WTC11 (cell line): ENCODE results near the gene SALL3. TPM values are rescaled to one million over a fixed set of nuclear protein-coding genes. Genes with fewer than 3 reads are reported as not detected.

Experiments used
- ATAC-seq: fragments of 200-7000 bp; cut with Tn5 transposase; 2 replicates; pipeline ENCODE4 v1.10.0; 2021; ENCODE audit warnings: mild to moderate bottlenecking, moderate library complexity
- CTCF ChIA-PET: fragments of 300-600 bp; sonication (Branson Sonifier 250); formaldehyde crosslinking; loops from one replicate; lab custom pipeline; 2021; ENCODE audit warnings: antibody characterized with exemption; lab: Charles Lee
- POLR2A ChIA-PET: fragments of 350-600 bp; sonication (Branson Sonifier 250); formaldehyde crosslinking; loops from one replicate; lab custom pipeline; 2021; ENCODE audit warnings: antibody characterized with exemption; lab: Charles Lee
- DNase-seq: peaks from one replicate; pipeline ENCODE4 v3.0.0; 2021; ENCODE audit warnings: low spot score
- H3K27ac Mint-ChIP-seq: 2 replicates; pipeline ENCODE4 v1.8.0; 2021; ENCODE audit warnings: mixed read lengths
- H3K27me3 Mint-ChIP-seq: 2 replicates; pipeline ENCODE4 v1.8.0; 2021; ENCODE audit warnings: low read depth, mild to moderate bottlenecking, moderate library complexity, mixed read lengths
- H3K36me3 Mint-ChIP-seq: 2 replicates; pipeline ENCODE4 v1.8.0; 2021; ENCODE audit warnings: mixed read lengths
- H3K4me1 Mint-ChIP-seq: 2 replicates; pipeline ENCODE4 v1.8.0; 2022; ENCODE audit warnings: mixed read lengths
- H3K4me3 Mint-ChIP-seq: 2 replicates; pipeline ENCODE4 v1.8.0; 2021; ENCODE audit warnings: mild to moderate bottlenecking, moderate library complexity, mixed read lengths
- H3K9me3 Mint-ChIP-seq: 2 replicates; pipeline ENCODE4 v1.8.0; 2021; ENCODE audit warnings: mixed read lengths
- ATF1 ChIP-seq: sonication (generic); formaldehyde crosslinking; IDR thresholded peaks from 2 replicates; pipeline ENCODE4 v1.8.1; 2023; ENCODE audit warnings: mild to moderate bottlenecking, moderate library complexity, missing genetic modification reagents
- CBFB ChIP-seq: sonication (generic); formaldehyde crosslinking; IDR thresholded peaks from 2 replicates; pipeline ENCODE4 v1.8.1; 2022; ENCODE audit warnings: mild to moderate bottlenecking, low read depth, missing genetic modification reagents
- CREM ChIP-seq: sonication (generic); formaldehyde crosslinking; IDR thresholded peaks from 2 replicates; pipeline ENCODE4 v1.8.1; 2022; ENCODE audit warnings: mild to moderate bottlenecking, missing genetic modification reagents, moderate library complexity
- EMX1 ChIP-seq: fragments of 250-450 bp; sonication (Bioruptor Pico); IDR thresholded peaks from 2 replicates; pipeline ENCODE4 v1.8.0; 2021; ENCODE audit warnings: mild to moderate bottlenecking
- FOXP1 ChIP-seq: sonication (generic); formaldehyde crosslinking; IDR thresholded peaks from 2 replicates; pipeline ENCODE4 v1.8.0; 2022; ENCODE audit warnings: missing genetic modification reagents, mild to moderate bottlenecking, moderate library complexity, borderline replicate concordance
- HMGA2 ChIP-seq: fragments of 250-450 bp; sonication (Bioruptor Pico); IDR thresholded peaks from 2 replicates; pipeline ENCODE4 v1.4.0; 2021; ENCODE audit warnings: mild to moderate bottlenecking, moderate library complexity
- IRF2 ChIP-seq: sonication (generic); formaldehyde crosslinking; IDR thresholded peaks from 2 replicates; pipeline ENCODE4 v1.8.0; 2022; ENCODE audit warnings: low read depth, missing genetic modification reagents, borderline replicate concordance
- JAZF1 ChIP-seq: fragments of 250-450 bp; sonication (Bioruptor Pico); IDR thresholded peaks from 2 replicates; pipeline ENCODE4 v1.9.0; 2021; ENCODE audit warnings: moderate library complexity, mild to moderate bottlenecking, inconsistent platforms
- NFE2L1 ChIP-seq: sonication (generic); formaldehyde crosslinking; IDR thresholded peaks from 2 replicates; pipeline ENCODE4 v1.8.1; 2023; ENCODE audit warnings: missing genetic modification reagents
- NFYB ChIP-seq: sonication (generic); formaldehyde crosslinking; conservative IDR thresholded peaks from 2 replicates; pipeline ENCODE4 v1.8.0; 2022; ENCODE audit warnings: low read depth, missing genetic modification reagents
- SMAD3 ChIP-seq: sonication (generic); formaldehyde crosslinking; IDR thresholded peaks from 2 replicates; pipeline ENCODE4 v1.8.0; 2022; ENCODE audit warnings: missing genetic modification reagents, mild to moderate bottlenecking, borderline replicate concordance
- SMAD4 ChIP-seq: sonication (generic); formaldehyde crosslinking; IDR thresholded peaks from 2 replicates; pipeline ENCODE4 v1.8.0; 2022; ENCODE audit warnings: mild to moderate bottlenecking, missing genetic modification reagents
- TEAD4 ChIP-seq: sonication (generic); formaldehyde crosslinking; IDR thresholded peaks from 2 replicates; pipeline ENCODE4 v1.8.0; 2022; ENCODE audit warnings: mild to moderate bottlenecking, missing genetic modification reagents
- ZNF219 ChIP-seq: sonication (generic); formaldehyde crosslinking; IDR thresholded peaks from 2 replicates; pipeline ENCODE4 v1.8.0; 2023; ENCODE audit warnings: missing genetic modification reagents, mild to moderate bottlenecking, borderline replicate concordance
- ZNF396 ChIP-seq: fragments of 250-450 bp; sonication (Bioruptor Pico); IDR thresholded peaks from 2 replicates; pipeline ENCODE4 v1.8.0; 2021; ENCODE audit warnings: mild to moderate bottlenecking, moderate library complexity, borderline replicate concordance
- ZNF671 ChIP-seq: fragments of 250-450 bp; sonication (Bioruptor Pico); IDR thresholded peaks from 2 replicates; pipeline ENCODE4 v1.8.0; 2021; ENCODE audit warnings: mild to moderate bottlenecking
- total RNA-seq: library from RNA; stranded (reverse); gene quantifications from 3 replicates; pipeline ENCODE4 v1.2.3, GENCODE V29; 2021
- TF ChIP-seq, protein P1 (sequence below): fragments of 250-450 bp; sonication (Bioruptor Pico); IDR thresholded peaks from 2 replicates; pipeline ENCODE4 v1.9.0; 2021; ENCODE audit warnings: moderate library complexity, mild to moderate bottlenecking, inconsistent platforms, borderline replicate concordance
- TF ChIP-seq, protein P2 (sequence below): sonication (generic); formaldehyde crosslinking; IDR thresholded peaks from 2 replicates; pipeline ENCODE4 v1.8.1; 2022; ENCODE audit warnings: low read depth, mild to moderate bottlenecking, moderate library complexity, missing genetic modification reagents, borderline replicate concordance
- TF ChIP-seq, protein P3 (sequence below): fragments of 250-450 bp; sonication (Bioruptor Pico); IDR thresholded peaks from 2 replicates; pipeline ENCODE4 v1.9.0; 2021; ENCODE audit warnings: mild to moderate bottlenecking, borderline replicate concordance
- TF ChIP-seq, protein P4 (sequence below): fragments of 250-450 bp; sonication (Bioruptor Pico); conservative IDR thresholded peaks from 2 replicates; pipeline ENCODE4 v1.9.0; 2021; ENCODE audit warnings: mild to moderate bottlenecking
- TF ChIP-seq, protein P5 (sequence below): sonication (generic); formaldehyde crosslinking; IDR thresholded peaks from 2 replicates; pipeline ENCODE4 v1.8.0; 2022; ENCODE audit warnings: mild to moderate bottlenecking, missing genetic modification reagents
- TF ChIP-seq, protein P6 (sequence below): sonication (generic); formaldehyde crosslinking; IDR thresholded peaks from 2 replicates; pipeline ENCODE4 v1.8.1; 2023; ENCODE audit warnings: mild to moderate bottlenecking, missing genetic modification reagents
- TF ChIP-seq, protein P7 (sequence below): sonication (generic); formaldehyde crosslinking; IDR thresholded peaks from 2 replicates; pipeline ENCODE4 v1.8.1; 2022; ENCODE audit warnings: missing genetic modification reagents, borderline replicate concordance
- TF ChIP-seq, protein P8 (sequence below): sonication (generic); formaldehyde crosslinking; IDR thresholded peaks from 2 replicates; pipeline ENCODE4 v1.8.1; 2022; ENCODE audit warnings: mild to moderate bottlenecking, moderate library complexity, missing genetic modification reagents

Gene SALL3
- total RNA-seq, 1 experiment from 2014 or later, result 87.0 TPM

DNA sequence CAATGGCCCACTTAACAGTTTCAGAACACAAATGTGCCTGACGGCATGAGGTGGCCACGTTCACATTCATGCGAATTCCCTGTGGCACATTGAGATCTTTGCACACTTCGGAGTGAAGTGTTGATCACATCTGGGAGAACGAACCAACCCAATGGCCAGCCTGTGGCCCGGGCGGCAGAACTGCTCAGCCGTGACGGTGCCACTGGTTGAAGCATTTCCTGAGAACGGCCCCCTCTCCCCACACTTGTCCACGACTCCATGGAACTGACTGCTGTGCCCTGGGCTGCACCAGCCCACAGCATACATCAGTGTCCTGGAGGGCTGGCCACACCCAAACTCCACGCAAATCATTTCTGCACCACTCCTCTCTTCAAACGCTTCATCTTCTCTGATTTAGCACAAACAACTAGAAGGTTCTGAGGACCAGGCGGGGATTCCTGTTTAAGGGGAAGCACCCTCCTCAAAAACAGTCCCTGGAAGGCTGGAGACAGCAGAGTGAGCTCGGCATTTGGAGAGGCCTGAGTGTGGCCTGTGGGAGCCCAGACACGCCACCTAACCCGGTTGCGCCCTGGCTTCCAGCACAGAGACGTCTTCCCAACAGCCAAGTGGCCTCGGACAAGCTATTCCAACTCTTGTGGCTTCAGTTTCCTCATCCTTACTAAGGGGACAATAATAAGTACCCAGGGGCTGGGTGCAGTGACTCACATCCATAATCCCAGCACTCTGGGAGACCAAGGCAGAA is 9.9 kb upstream of the SALL3 start:
- no peak for DNase-seq
- peaks cover 56% of the 10 kb centered on the region for H3K27me3 Mint-ChIP-seq

DNA sequence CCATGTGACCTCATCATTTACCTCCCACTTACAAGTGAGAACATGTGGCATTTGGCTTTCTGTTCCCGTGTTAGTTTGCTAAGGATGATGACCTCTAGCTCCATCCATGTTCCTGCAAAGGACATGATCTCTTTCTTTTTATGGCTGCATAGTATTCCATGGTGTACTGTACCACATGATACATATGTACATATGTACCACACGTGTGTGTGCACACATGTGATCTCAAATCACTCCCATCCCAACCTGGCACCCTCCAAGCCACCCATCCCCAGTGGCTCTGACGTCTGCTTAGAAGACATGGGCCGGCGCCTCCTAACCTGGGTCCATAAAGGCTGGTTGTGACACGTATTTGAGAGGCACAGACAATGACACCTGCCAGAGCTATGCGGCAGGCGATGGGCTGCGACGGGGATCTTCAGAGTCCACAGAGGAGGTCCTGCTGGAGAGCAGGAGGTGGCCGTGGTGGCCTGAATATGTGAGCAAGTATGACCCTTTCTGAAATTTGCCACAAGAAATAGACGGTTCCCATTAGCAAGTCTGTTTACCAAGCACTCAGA is 8.8 kb upstream of the SALL3 start:
- Mint-ChIP-seq H3K27ac (no peak overlapping the region), H3K4me1 (peaks cover 20% of the 10 kb centered on the region), H3K27me3 (peaks cover 65% of the 10 kb centered on the region), H3K9me3 (peaks cover 4% of the 10 kb centered on the region; the same call in 1 of the 2 replicates), H3K36me3 (no peaks in the 10 kb centered on the region), H3K4me3 (no peak overlapping the region)
- ATAC-seq, result no peak
- DNase-seq, result no peak
- CTCF ChIA-PET, result no interaction called here
- POLR2A ChIA-PET, result no interaction called here
- TF ChIP-seq, protein P1, sequence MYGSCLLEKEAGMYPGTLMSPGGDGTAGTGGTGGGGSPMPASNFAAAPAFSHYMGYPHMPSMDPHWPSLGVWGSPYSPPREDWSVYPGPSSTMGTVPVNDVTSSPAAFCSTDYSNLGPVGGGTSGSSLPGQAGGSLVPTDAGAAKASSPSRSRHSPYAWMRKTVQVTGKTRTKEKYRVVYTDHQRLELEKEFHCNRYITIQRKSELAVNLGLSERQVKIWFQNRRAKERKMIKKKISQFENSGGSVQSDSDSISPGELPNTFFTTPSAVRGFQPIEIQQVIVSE (CRISPR knock-in tag), result no peak
- TF ChIP-seq, protein P2, sequence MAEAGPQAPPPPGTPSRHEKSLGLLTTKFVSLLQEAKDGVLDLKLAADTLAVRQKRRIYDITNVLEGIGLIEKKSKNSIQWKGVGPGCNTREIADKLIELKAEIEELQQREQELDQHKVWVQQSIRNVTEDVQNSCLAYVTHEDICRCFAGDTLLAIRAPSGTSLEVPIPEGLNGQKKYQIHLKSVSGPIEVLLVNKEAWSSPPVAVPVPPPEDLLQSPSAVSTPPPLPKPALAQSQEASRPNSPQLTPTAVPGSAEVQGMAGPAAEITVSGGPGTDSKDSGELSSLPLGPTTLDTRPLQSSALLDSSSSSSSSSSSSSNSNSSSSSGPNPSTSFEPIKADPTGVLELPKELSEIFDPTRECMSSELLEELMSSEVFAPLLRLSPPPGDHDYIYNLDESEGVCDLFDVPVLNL (CRISPR knock-in tag), result no peak
- TF ChIP-seq, protein P3, sequence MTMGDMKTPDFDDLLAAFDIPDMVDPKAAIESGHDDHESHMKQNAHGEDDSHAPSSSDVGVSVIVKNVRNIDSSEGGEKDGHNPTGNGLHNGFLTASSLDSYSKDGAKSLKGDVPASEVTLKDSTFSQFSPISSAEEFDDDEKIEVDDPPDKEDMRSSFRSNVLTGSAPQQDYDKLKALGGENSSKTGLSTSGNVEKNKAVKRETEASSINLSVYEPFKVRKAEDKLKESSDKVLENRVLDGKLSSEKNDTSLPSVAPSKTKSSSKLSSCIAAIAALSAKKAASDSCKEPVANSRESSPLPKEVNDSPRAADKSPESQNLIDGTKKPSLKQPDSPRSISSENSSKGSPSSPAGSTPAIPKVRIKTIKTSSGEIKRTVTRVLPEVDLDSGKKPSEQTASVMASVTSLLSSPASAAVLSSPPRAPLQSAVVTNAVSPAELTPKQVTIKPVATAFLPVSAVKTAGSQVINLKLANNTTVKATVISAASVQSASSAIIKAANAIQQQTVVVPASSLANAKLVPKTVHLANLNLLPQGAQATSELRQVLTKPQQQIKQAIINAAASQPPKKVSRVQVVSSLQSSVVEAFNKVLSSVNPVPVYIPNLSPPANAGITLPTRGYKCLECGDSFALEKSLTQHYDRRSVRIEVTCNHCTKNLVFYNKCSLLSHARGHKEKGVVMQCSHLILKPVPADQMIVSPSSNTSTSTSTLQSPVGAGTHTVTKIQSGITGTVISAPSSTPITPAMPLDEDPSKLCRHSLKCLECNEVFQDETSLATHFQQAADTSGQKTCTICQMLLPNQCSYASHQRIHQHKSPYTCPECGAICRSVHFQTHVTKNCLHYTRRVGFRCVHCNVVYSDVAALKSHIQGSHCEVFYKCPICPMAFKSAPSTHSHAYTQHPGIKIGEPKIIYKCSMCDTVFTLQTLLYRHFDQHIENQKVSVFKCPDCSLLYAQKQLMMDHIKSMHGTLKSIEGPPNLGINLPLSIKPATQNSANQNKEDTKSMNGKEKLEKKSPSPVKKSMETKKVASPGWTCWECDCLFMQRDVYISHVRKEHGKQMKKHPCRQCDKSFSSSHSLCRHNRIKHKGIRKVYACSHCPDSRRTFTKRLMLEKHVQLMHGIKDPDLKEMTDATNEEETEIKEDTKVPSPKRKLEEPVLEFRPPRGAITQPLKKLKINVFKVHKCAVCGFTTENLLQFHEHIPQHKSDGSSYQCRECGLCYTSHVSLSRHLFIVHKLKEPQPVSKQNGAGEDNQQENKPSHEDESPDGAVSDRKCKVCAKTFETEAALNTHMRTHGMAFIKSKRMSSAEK (CRISPR knock-in tag), result no peak
- no peak for TF ChIP-seq JAZF1 (CRISPR knock-in tag)
- TF ChIP-seq CBFB, result no peak
- TF ChIP-seq HMGA2 (CRISPR knock-in tag), result no peak
- TF ChIP-seq SMAD4 (CRISPR knock-in tag), result no peak
- TF ChIP-seq, protein P4, sequence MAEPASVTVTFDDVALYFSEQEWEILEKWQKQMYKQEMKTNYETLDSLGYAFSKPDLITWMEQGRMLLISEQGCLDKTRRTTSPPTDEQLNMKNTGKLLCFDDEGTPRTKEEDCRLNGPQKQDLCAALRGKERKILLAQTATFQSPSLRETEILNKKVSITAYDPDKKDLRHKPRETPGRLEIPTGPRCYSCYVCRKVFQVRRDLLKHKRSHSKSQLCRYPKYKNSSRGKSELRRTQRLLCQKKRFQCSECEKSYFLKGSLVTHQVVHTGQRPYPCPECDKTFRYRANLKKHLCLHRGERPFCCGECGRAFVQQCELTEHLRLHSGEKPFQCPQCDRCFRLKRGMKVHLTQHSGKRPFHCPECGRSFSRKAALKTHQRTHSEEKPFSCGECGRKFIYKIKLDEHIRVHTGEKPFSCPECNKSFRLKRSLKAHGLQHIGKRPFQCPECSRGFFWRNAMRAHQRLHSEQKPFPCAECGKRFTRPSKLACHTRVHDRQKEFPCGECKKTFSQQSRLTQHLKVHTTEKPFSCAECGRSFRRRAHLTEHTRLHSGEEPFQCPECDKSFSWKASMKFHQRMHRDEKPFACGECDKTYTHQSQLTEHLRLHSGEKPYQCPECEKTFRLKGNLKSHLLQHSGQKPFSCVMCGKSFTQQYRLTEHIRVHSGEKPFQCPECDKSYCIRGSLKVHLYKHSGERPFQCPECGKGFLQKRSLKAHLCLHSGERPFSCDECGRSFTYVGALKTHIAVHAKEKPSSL (CRISPR knock-in tag), result no peak
- TF ChIP-seq NFE2L1, result no peak
- TF ChIP-seq CREM, result no peak

More for the DNA sequence above, 9.9 kb upstream of the SALL3 start:
- H3K36me3 Mint-ChIP-seq, result peaks cover 4% of the 10 kb centered on the region
- ChIA-PET POLR2A (no interaction called here), CTCF (no interaction called here)
- ATAC-seq, result no peak
- H3K9me3 Mint-ChIP-seq, result peaks cover 8% of the 10 kb centered on the region
- H3K4me3 Mint-ChIP-seq, result no peak overlapping the region
- no peak overlapping the region for H3K27ac Mint-ChIP-seq
- peaks cover 12% of the 10 kb centered on the region for H3K4me1 Mint-ChIP-seq
- TF ChIP-seq SMAD4 (CRISPR knock-in tag) (no peak), NFYB (no peak), IRF2 (no peak), ZNF671 (CRISPR knock-in tag) (no peak), JAZF1 (CRISPR knock-in tag) (no peak), TEAD4 (CRISPR knock-in tag) (no peak), FOXP1 (CRISPR knock-in tag) (no peak), ZNF219 (no peak), EMX1 (CRISPR knock-in tag) (no peak), ATF1 (no peak), ZNF396 (CRISPR knock-in tag) (no peak), NFE2L1 (no peak), SMAD3 (CRISPR knock-in tag) (no peak)
- TF ChIP-seq, protein P5, sequence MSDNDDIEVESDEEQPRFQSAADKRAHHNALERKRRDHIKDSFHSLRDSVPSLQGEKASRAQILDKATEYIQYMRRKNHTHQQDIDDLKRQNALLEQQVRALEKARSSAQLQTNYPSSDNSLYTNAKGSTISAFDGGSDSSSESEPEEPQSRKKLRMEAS (CRISPR knock-in tag), result no peak
- TF ChIP-seq, protein P6, sequence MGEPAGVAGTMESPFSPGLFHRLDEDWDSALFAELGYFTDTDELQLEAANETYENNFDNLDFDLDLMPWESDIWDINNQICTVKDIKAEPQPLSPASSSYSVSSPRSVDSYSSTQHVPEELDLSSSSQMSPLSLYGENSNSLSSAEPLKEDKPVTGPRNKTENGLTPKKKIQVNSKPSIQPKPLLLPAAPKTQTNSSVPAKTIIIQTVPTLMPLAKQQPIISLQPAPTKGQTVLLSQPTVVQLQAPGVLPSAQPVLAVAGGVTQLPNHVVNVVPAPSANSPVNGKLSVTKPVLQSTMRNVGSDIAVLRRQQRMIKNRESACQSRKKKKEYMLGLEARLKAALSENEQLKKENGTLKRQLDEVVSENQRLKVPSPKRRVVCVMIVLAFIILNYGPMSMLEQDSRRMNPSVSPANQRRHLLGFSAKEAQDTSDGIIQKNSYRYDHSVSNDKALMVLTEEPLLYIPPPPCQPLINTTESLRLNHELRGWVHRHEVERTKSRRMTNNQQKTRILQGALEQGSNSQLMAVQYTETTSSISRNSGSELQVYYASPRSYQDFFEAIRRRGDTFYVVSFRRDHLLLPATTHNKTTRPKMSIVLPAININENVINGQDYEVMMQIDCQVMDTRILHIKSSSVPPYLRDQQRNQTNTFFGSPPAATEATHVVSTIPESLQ (CRISPR knock-in tag), result no peak
- TF ChIP-seq, protein P7, sequence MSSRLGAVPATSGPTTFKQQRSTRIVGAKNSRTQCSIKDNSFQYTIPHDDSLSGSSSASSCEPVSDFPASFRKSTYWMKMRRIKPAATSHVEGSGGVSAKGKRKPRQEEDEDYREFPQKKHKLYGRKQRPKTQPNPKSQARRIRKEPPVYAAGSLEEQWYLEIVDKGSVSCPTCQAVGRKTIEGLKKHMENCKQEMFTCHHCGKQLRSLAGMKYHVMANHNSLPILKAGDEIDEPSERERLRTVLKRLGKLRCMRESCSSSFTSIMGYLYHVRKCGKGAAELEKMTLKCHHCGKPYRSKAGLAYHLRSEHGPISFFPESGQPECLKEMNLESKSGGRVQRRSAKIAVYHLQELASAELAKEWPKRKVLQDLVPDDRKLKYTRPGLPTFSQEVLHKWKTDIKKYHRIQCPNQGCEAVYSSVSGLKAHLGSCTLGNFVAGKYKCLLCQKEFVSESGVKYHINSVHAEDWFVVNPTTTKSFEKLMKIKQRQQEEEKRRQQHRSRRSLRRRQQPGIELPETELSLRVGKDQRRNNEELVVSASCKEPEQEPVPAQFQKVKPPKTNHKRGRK (CRISPR knock-in tag), result no peak
- TF ChIP-seq, protein P8, sequence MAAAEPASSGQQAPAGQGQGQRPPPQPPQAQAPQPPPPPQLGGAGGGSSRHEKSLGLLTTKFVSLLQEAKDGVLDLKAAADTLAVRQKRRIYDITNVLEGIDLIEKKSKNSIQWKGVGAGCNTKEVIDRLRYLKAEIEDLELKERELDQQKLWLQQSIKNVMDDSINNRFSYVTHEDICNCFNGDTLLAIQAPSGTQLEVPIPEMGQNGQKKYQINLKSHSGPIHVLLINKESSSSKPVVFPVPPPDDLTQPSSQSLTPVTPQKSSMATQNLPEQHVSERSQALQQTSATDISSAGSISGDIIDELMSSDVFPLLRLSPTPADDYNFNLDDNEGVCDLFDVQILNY (CRISPR knock-in tag), result no peak
